Stimulated activated CD8-positive, alpha-beta memory T cell treated with anti-CD3 and anti-CD28 coated beads, Interleukin-4, amount 100 ng/mL, for 24 hours (primary cell): ENCODE measurements around the gene HECA.
"Not testable (repeated sequence)": the region's sequence is repeated elsewhere in the genome, so short reads cannot be mapped to it uniquely, and the experiment has no call there.

Experiments used
- DNase-seq: peaks from one replicate; pipeline ENCODE4 v3.0.0-alpha.2; 2020; ENCODE audit warnings: low read depth

The HECA gene, protein sequence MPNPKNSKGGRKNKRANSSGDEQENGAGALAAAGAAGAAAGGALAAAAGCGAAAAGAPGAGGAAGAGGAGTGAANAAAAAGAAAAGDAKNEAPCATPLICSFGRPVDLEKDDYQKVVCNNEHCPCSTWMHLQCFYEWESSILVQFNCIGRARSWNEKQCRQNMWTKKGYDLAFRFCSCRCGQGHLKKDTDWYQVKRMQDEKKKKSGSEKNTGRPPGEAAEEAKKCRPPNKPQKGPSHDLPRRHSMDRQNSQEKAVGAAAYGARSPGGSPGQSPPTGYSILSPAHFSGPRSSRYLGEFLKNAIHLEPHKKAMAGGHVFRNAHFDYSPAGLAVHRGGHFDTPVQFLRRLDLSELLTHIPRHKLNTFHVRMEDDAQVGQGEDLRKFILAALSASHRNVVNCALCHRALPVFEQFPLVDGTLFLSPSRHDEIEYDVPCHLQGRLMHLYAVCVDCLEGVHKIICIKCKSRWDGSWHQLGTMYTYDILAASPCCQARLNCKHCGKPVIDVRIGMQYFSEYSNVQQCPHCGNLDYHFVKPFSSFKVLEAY

DNA sequence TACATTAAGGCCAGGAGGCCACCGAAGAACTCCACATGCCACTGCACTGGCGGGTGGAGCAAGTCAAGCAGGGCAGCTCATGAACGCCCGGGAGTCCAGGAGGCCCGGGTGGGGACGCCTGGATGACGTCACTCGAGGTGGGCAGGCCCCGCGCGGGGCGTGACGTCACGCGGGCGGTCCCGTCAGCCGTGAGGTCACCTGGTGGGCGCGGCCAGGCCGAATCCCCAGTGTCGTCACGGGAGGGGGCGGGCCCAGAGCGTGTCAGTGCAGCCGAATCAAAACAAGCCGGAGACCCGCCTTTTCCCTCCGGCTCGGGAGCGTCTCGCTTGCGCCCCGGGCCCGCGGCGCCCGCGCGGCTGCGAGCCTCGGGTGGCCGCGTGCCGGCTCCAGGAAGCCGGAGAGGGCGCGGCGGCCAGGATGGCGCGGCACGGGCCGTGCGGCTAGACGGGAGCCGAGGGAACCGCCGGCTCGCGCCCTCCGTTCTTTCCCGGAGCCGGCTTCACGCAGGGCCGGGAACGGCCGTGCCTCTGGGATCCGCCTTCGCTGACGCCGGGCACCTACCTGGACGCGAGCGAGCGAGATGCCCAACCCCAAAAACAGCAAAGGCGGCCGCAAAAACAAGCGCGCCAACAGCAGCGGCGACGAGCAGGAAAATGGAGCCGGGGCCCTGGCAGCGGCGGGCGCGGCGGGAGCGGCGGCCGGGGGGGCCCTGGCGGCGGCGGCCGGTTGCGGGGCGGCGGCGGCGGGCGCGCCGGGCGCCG, at the start of gene HECA:
TSS of gene HECA (plus strand) at position 264 of the 761 bp plus-strand sequence. CDS start at position 581, 317 bp downstream.
- peak; percentile 99 for DNase-seq

DNA sequence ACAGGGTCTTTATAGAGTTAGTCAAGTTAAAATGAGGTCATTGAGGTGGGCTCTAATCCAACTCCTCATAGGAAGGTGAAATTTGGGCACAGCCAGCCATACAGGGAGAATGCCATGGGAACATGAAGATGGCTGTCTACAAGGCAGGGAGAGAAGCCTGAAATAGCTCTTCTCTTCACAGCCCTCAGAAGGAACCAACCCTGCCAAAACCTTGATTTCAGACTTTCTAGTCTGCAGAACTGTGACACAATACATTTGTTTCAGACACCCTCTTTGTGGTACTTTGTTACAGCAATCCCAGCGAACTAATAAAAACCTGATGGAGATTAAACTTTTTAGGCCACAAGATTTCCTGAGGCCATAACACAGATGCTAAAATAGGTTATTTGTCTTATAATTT, 43.1 kb upstream of the HECA start:
- DNase-seq = no peak

DNA sequence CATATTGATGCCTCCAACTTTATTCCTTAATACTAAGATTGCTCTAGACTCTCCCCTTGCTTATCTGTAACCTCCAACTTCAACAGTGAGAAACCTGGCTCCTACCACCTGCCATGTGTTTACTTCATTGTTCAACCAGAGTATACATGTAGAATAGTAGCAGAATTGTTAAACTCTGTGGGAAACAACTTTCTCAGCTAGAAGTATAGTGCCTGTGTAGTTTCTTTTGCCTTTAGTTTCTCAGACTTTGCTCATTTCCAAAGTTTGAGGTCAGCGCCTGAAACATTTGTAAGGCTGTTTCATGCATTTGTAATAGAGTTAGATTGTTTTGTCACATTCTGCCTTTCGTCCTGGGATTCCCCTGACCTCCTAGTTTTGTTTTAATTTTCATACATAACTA, 34.9 kb upstream of the HECA start:
- no peak for DNase-seq

DNA sequence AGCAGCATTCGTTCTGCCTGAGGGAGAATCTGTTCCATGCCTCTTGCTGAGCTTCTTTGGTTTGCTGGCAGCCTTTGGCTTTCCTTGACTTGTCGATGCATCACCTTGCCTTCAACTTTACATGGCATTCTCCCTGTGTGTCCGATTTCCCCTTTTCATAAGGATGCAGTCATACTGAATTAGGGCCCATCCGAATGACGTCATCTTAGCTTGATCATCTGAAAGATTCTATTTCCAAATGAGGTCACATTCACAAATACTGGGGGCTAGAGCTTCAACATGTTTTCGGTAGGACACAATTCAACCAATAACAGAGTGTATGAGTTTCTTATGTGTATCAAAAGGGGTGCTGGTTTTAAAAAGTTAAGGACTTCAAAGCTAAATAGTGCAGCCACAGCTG, 27.8 kb upstream of the HECA start:
- DNase-seq = no peak

DNA sequence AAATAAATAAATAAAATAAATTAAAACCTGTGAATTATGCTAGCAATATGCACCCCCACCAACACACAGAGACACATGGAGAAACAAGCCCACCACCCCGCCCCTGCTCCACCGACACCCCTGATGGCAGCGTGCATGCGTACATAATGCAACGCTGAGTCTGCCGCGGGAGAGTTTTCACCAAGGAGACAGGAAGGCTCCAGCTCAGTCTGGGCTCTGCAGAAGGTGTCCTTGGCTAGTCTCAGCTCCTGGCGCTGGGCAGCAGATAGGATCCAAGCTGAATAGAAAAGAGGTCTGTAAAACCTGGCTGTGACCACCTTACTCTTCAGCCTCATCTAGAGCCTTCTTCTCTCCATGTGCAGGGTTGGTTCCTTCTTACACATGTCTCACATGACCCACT, 26.5 kb upstream of the HECA start:
- no peak for DNase-seq

DNA sequence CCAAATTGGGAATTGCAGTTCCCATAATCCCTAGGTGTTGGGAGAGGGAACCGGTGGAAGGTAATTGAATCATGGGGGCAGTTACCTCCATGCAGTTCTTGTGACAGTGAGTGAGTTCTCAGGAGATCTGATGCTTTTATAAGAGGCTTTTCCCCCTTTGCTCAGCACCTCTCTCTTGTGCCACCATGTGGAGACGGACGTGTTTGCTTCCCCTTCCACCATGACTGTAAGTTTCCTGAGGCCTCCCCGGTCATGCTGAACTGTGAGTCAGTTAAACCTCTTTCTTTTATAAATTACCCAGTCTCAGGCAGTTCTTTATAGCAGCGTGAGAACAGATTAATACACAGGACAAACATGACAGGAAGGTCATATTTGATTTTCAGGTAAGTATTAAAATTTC, 25.3 kb upstream of the HECA start:
- DNase-seq = no peak

DNA sequence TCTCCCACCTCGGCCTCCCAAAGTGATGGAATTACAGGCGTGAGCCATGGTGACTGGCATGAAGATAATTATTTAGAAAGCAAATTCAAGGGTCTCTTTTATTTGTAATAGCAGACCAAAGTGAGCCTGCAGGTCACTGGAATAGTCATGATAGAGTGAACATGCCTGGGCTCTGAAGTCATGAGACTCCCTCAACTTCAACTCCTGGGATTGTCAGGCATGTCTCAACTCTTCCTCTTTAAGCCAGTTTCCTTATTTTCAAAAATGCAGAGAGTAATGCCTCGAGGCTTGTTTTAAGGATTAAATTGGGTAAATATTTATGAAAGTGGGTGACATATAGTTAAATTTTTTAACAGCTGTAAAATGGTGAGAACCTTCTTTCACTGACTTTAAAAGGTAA, 22.7 kb upstream of the HECA start:
- no peak for DNase-seq

DNA sequence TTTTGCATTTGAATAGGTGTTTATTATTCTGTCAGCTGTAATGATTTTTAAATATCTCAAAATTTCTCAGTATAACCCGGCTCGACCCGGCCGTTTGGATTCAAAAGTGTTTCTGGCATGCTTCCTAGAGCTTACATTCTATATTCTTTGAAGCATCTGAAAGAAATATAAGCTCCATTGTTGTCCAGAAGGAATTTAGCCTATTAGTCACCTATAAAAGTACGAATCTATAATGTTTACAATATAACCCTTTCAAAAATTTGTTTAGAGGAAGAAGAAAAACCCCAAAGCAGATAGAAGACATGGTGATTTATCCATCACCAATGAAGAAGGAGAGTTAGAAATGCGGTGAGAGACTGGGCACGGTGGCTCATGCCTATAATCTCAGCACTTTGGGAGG, 22.3 kb upstream of the HECA start:
- no peak for DNase-seq

DNA sequence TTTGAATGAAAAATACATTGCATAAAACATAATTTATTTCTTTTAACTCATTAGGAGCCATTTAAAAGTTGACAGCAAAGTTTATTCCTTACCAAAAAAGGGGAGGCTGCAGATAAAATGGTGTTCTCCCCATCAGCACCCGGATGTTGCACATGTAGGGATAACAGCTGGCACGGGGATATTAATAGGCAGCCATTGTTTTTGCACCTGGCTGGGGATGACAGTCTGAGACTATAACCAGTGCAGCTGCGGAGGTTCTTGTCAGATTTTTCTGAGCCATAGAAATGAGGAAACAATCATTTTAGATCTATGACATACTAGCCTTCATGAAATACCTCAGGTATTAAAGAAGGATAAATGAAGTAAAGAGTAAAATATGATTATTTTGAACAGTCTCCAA, 20.1 kb upstream of the HECA start:
- no peak for DNase-seq

DNA sequence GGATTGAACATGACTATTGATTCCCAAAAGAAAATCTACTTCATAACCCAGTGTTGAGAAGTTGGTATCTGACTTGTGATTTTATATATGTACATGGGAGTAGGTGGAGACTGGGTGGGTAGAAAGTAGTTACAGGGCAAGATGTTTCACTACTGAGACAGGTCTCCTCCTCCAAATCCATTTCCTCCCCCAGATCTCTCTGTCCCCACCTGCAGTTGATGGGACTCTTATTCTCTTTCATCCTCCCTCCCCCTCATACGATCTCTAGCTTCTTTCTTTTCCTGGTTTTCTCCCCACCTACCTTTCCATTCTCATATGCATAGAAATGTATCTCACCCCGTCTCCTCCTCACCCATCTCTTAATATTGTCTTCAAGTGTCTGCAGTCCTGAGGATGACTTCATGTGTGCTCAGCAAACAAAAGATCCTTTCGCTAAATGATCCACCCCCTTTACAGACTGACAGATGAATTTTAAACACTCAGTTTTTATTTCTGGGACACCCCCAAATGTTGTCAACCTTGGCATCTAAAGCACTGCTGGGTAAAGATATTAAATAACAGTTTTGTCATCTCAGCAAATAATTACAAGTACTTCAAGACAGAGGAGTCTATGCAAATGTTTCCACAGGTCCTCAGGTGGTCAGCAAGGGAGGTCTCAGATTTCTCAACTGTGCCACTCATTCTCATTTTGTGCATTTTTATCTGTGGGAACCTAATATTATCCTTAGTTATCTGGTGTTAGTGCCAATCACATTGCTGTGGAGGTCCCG, 18.7 kb upstream of the HECA start:
- DNase-seq = no peak

DNA sequence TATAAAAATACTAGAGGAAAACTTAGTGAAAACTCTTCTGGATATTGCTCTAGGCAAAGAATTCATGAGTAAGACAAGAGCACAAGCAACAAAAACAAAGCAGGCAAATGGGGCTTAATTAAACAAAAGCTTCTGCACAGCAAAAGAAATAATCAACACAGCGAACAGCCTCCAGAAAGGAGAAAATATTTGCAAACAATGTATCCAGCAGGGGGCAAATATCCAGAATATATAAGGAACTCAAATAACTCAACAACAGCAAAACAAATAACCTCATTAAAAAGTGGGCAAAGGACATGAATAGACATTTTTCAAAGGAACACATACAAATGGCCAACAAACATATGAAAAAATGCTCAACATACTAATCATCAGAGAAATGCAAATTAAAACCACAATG, 17.1 kb upstream of the HECA start:
- DNase-seq = no peak

DNA sequence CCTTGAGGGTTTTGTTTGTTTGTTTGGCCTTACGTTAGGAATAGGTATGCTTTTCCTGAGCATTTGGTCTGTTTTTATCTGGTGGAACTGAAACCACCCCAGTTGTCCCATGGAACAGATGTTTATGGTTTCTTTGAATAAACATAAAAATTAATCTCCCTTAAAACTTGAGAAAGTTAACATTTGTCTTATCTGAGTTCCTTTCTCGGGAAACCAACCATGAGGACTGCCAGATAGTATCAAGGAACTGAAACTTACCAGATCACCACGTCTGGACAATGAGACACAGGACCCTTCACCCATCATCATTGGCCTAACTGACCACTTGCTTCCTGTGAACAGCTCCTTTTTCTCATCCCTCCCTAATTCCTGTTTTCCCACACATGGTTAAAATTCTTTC, 15.3 kb upstream of the HECA start:
- no peak for DNase-seq

DNA sequence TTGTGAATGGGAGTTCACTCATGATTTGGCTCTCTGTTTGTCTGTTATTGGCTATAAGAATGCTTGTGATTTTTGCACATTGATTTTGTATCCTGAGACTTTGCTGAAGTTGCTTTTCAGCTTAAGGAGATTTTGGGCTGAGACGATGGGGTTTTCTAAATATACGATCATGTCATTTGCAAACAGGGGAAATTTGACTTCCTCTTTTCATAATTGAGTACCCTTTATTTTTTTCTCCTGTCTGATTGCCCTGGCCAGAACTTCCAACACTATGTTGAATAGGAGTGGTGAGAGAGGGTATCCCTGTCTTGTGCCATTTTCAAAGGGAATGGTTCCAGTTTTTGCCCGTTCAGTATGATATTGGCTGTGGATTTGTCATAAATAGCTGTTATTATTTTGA, 12.1 kb upstream of the HECA start:
- DNase-seq = not testable (repeated sequence)

DNA sequence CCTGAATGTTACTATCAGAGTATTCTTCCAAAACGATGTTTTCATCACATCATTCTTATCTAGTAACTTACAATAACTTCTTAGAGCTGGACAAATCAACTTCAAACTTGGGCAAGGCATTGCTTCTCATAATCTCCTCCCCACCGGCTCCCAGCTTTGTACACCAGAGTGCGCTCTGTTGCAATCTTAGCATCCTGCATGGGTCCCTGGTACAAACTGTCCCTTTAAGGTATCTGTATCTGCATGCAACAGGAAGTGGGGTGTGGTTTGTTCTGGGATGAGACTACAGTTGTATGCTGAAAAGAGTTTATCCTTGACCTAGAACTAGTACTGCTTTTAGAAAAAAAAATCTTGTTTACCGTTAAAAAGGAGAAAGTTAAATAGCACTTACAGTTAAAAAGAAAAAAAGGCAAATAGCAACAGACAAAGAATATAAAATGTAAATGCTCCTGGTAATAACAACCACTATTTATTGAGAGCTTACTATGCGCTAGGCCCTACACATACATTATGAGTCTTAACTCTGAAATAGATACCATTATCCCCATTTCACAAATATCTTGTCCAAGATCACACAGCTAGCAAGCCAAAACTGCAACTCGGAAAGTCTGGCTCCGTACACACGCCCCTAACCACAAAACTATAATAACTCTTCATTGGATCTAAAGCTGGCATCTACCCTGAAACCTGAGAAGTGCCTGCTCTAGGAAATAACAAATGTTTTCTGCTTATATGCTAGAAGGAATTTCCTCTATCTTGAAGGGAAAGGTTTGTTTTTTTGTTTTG, 9.8 kb upstream of the HECA start:
- peak; percentile 65 for DNase-seq

DNA sequence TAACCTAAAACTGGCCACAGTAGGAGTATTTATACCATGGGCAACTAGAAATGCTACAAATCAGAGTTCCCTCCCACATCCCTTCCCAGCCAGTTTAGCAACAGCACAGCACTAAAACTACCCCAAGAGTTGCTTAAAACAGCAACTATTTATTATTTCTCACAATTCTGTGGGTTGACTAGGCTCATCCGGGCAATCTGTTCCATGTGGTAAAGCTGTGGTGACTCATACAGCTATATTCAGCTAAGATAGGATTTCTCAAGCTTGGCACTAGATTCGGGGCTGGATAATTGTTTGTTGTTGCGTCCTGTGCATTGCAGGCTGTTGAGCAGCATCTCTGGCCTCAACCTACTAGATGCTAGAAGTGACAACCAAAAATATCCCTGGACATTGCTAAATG, 8.6 kb upstream of the HECA start:
- DNase-seq = no peak

DNA sequence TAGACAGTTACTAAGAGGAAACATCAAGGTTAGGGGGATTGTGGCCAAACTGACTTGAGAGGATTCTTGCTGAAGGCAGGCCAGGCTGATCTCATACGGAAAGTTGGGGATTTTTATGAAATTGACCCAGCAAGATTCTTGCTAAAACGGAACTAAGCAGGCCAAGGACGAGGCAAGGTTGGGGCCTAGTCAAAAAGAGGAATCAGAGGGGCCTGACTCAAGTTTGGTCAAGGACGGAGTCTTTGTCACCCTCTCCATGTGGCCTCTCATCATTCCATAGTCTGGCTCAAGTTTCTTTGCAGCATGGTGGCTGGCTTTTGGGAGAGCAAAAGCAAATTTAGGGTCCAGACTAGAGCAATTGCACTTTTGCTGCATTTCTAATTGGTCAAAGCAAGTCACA, 7.9 kb upstream of the HECA start:
- no peak for DNase-seq

DNA sequence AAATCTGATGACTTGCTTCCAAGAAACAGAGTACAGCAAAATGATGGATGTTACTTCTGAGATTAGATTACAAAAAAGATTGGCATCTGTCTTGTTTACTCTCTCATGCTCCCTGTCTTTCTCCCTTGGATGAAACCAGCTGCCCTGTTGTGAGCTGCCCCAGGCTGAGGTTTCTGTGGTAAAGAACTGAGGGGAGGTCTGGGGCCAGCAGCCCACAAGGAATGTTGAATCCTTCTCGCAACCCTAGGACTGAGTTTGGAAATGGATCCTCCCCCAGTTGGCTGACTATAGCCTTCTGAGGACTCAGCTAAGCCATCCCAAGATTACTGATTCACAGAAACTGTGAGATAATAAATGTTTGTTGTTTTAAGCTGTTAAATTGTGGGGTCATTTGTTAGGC, 5.6 kb upstream of the HECA start:
- DNase-seq = no peak

DNA sequence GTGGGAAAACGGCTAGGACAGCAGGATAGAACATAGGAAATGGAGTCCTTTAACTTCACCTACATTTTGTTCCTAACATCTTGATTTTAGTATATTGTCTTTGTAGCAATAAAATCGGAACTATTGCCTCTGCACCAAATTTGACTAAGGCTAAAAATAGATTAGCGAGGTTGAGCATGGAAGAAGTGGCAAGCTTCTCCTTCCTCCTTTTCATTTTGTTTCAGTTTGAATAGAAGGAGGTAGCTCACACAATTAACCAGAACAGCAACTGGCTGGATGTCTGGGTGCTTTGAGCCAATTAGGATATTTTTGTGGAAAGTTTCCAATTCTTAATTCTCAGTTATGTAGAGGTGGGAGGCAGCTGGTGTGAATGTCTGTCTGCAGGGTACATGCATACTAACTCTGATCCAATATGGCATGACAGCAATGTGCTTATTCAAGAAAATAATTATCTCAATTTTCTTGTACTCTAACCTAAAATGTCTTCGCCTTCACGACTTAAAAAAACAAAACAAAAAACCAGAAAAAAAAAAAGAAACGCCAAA, 3.1 kb upstream of the HECA start:
- DNase-seq = no peak

DNA sequence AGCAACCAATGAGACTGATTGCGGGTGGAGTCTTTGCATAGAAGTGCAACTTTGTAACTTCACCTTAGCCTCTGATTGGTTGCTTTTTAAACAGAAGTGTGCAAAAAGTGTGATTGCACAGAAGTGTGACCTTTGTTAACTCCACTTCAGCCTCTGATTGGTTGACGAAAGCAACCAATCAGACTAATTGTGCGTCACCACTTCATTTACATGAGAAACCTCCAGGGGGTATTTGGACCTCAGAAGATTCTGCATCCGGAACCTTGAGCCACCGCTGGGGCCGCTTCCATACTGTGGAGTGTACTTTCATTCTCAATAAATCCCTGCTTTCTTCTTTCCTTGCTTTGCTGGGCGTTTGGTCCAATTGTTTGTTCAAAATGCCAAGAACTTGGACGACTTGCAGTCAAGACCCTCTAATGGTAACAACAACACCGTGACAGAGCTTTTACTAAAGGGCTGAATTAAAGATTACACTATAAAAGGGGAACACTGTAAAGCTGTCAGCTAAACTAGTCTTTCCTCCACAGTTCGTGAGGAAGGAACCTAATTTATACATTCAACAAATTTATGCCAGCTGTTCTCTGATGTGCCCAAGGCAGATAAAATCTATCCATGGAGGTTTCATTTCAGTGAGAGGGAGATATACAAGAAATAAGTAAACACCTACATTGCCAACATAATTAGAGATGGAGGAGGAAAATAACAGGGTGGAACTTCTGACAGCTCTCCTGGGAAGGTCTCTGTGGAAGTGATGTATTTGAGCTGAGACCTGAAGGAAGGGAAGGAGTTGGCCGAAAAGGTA, 1.4 kb upstream of the HECA start:
- DNase-seq = no peak

DNA sequence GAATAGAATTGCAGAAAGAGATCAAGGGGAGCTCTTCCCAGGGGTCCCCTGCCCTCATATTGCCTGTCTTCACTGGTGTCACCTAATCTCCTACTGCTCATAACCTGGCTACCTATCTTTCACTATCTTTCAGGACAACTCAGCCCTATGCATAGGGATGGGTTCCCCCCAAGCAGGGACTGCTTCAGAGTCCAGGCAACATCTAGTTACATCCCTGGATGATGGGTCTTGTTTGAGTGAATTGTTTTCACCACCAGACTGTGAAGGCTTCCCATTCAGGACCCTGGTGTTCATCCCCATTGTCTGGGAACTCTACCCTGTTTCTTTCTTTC, 850 bp upstream of the HECA start:
- DNase-seq = no peak
